Suppressor macrophage (primary cell): ENCODE data around the gene SLFN12L.
"Not testable (repeated sequence)": the region's sequence is repeated elsewhere in the genome, so short reads cannot be mapped to it uniquely, and the experiment has no call there.

Source experiments
- DNase-seq, 4 experiments: peaks; one replicate each; pipeline ENCODE4 v3.0.0-alpha.2; 2020 to 2022

SLFN12L gene

GRCh38 chr17:35542990-35543389 is 5.5 kb upstream of the SLFN12L start:
- DNase-seq, result no peak

- DNase-seq, result peak in 2 of 4 experiments; percentile 12 to 35
Observed at GRCh38 chr17:35541434-35541833, 4.0 kb upstream of the SLFN12L start.

- DNase-seq, result peak; percentile 89 to 94 (median 92)
Observed at GRCh38 chr17:35540589-35541404, 3.3 kb upstream of the SLFN12L start.

GRCh38 chr17:35539659-35540026 is 2.2 kb upstream of the SLFN12L start:
- no peak for DNase-seq

- DNase-seq, result no peak
Observed at GRCh38 chr17:35536664-35537171, 760 bp downstream of the SLFN12L start.

- DNase-seq, result not testable (repeated sequence)
Observed at GRCh38 chr17:35535406-35535805, 2.1 kb downstream of the SLFN12L start.

- DNase-seq, result no peak
Observed at GRCh38 chr17:35534576-35535093, 2.8 kb downstream of the SLFN12L start.

- DNase-seq, result no peak
Observed at GRCh38 chr17:35531160-35531559, 6.3 kb downstream of the SLFN12L start.

- no peak for DNase-seq
Observed at GRCh38 chr17:35529866-35530265, 7.6 kb downstream of the SLFN12L start.

GRCh38 chr17:35529326-35529725 is 8.2 kb downstream of the SLFN12L start:
- not testable (repeated sequence) for DNase-seq

- DNase-seq, result no peak
Observed at GRCh38 chr17:35523296-35523695, 14.2 kb downstream of the SLFN12L start.

GRCh38 chr17:35521654-35522256 is 15.7 kb downstream of the SLFN12L start:
- peak in 3 of 4 experiments; percentile 40 to 50 (median 44) for DNase-seq

- peak in 1 of 4 experiments; percentile 43 for DNase-seq
Observed at GRCh38 chr17:35521150-35521549, 16.3 kb downstream of the SLFN12L start.

GRCh38 chr17:35519906-35520442 is 17.5 kb downstream of the SLFN12L start:
- no peak for DNase-seq

- DNase-seq, result no peak
Observed at GRCh38 chr17:35519439-35519838, 18.0 kb downstream of the SLFN12L start.

GRCh38 chr17:35518431-35518830 is 19.0 kb downstream of the SLFN12L start:
- DNase-seq, result not testable (repeated sequence)

- DNase-seq, result no peak
Observed at GRCh38 chr17:35515027-35515426, 22.5 kb downstream of the SLFN12L start.

GRCh38 chr17:35514564-35514963 is 22.9 kb downstream of the SLFN12L start:
- DNase-seq, result no peak

- no peak for DNase-seq
Observed at GRCh38 chr17:35510052-35510451, 27.4 kb downstream of the SLFN12L start.

GRCh38 chr17:35507714-35508113 is 29.8 kb downstream of the SLFN12L start:
- not testable (repeated sequence) for DNase-seq

- no peak for DNase-seq
Observed at GRCh38 chr17:35499548-35499947, 37.9 kb downstream of the SLFN12L start.

- DNase-seq, result no peak
Observed at GRCh38 chr17:35498448-35499178, 38.9 kb downstream of the SLFN12L start.
